HepG2 (cell line): ENCODE data around the gene NDUFS7. TPM values are rescaled to one million over a fixed set of nuclear protein-coding genes. Genes with fewer than 3 reads are reported as not detected.

Experiments
- CREB1 ChIP-seq, 2 experiments: fragments of 450-650 bp in 1 of 2; IDR thresholded peaks; 2 replicates each; pipeline ENCODE4 v1.6.1; 2016 to 2017; ENCODE audit warnings: control low read depth in 1 of 2, mild to moderate bottlenecking in 1 of 2, missing compliant biosample characterization in 1 of 2, missing genetic modification characterization in 1 of 2
- EP300 ChIP-seq, 3 experiments: sonication (generic) in 1 of 3; formaldehyde crosslinking in 1 of 3; IDR thresholded peaks; 2 replicates each; pipeline versions ENCODE4 v1.5.1 to v1.6.1; 2011 to 2020; ENCODE audit warnings: low read depth in 2 of 3, low read length in 2 of 3, borderline replicate concordance in 1 of 3, improper control_type of control experiment in 1 of 3, mild to moderate bottlenecking in 1 of 3, missing genetic modification reagents in 1 of 3, moderate library complexity in 1 of 3
- FOXA1 ChIP-seq, 2 experiments: fragments of 450-650 bp in 1 of 2; sonication (generic) in 1 of 2; formaldehyde crosslinking in 1 of 2; IDR thresholded peaks; 2 replicates each; pipeline versions ENCODE4 v1.4.0 to v1.6.1; 2016 to 2020; ENCODE audit warnings: missing genetic modification reagents in 1 of 2
- FOXC1 ChIP-seq: sonication (generic); formaldehyde crosslinking; IDR thresholded peaks from 2 replicates; pipeline ENCODE4 v1.8.0; 2022; ENCODE audit warnings: mild to moderate bottlenecking, missing genetic modification reagents, borderline replicate concordance
- HIVEP1 ChIP-seq: sonication (generic); formaldehyde crosslinking; IDR thresholded peaks from 2 replicates; pipeline ENCODE4 v1.4.0; 2020; ENCODE audit warnings: mild to moderate bottlenecking, missing genetic modification reagents
- PAX8 ChIP-seq: sonication (generic); formaldehyde crosslinking; IDR thresholded peaks from 2 replicates; pipeline ENCODE4 v1.8.0; 2022; ENCODE audit warnings: mild to moderate bottlenecking, missing genetic modification reagents, borderline replicate concordance
- SMC3 ChIP-seq: IDR thresholded peaks from 2 replicates; pipeline ENCODE4 v1.6.1; 2011; ENCODE audit warnings: low read length, improper control_type of control experiment
- ZMYM2 ChIP-seq: sonication (generic); formaldehyde crosslinking; IDR thresholded peaks from 2 replicates; pipeline ENCODE4 v1.8.0; 2022; ENCODE audit warnings: mild to moderate bottlenecking, missing genetic modification reagents
- ZNF17 ChIP-seq: sonication (generic); formaldehyde crosslinking; IDR thresholded peaks from 2 replicates; pipeline ENCODE4 v1.5.0; 2020; ENCODE audit warnings: mild to moderate bottlenecking, missing genetic modification reagents
- ZNF329 ChIP-seq: sonication (generic); formaldehyde crosslinking; IDR thresholded peaks from 2 replicates; pipeline ENCODE4 v1.9.0; 2021; ENCODE audit warnings: low read depth, mild to moderate bottlenecking, missing genetic modification reagents
- ZNF451 ChIP-seq: sonication (generic); formaldehyde crosslinking; IDR thresholded peaks from 2 replicates; pipeline ENCODE4 v1.5.0; 2020; ENCODE audit warnings: mild to moderate bottlenecking, missing genetic modification reagents
- ZNF670 ChIP-seq: sonication (generic); formaldehyde crosslinking; IDR thresholded peaks from 2 replicates; pipeline ENCODE4 v1.8.0; 2022; ENCODE audit warnings: mild to moderate bottlenecking, missing genetic modification reagents, borderline replicate concordance
- ZNF740 ChIP-seq: sonication (generic); formaldehyde crosslinking; IDR thresholded peaks from 2 replicates; pipeline ENCODE4 v1.4.0; 2020; ENCODE audit warnings: missing genetic modification reagents
- polyA plus RNA-seq, 8 experiments: library from polyadenylated mRNA; depleted of rRNA in 3 of 8; stranded (reverse) in 7 of 8; unstranded in 1 of 8; fragments of >200 nt; fragmentation: Illumina TruSeq in 4 of 8; extraction: Trizol in 4 of 8; gene quantifications; 2 replicates each; pipeline versions ENCODE4 v1.2.1 to v1.2.3, GENCODE V29; 2011 to 2016; ENCODE audit warnings: low read depth in 4 of 8, missing spikeins in 1 of 8, mixed read lengths in 1 of 8; ENCODE audit not compliant: insufficient read depth in 1 of 8
- total RNA-seq, 5 experiments: library from RNA; depleted of rRNA; stranded (reverse); fragments of >200 nt; fragmentation: Illumina TruSeq; extraction: Trizol; gene quantifications; 2 replicates each; pipeline ENCODE4 v1.2.3, GENCODE V29; 2016; ENCODE audit warnings: low read depth in 1 of 5
- TF ChIP-seq, protein P1 (sequence below): sonication (generic); formaldehyde crosslinking; IDR thresholded peaks from one replicate; pipeline ENCODE4 v1.5.1; 2020; ENCODE audit warnings: mild to moderate bottlenecking, missing genetic modification reagents; ENCODE audit errors: not compliant biosample characterization
- TF ChIP-seq, protein P2 (sequence below): sonication (generic); formaldehyde crosslinking; IDR thresholded peaks from 2 replicates; pipeline ENCODE4 v1.8.0; 2023; ENCODE audit warnings: mild to moderate bottlenecking, missing genetic modification reagents
- TF ChIP-seq, protein P3 (sequence below): sonication (generic); formaldehyde crosslinking; IDR thresholded peaks from 2 replicates; pipeline ENCODE4 v1.8.1; 2023; ENCODE audit warnings: missing genetic modification reagents, mild to moderate bottlenecking, borderline replicate concordance

The NDUFS7 gene
- total and polyA plus RNA-seq, 2 of the 13 experiments (the other 11 are each of a cell fraction or from before 2014, with no cell fraction given), result 34.3 to 66.9 TPM

- TF ChIP-seq, protein P1, sequence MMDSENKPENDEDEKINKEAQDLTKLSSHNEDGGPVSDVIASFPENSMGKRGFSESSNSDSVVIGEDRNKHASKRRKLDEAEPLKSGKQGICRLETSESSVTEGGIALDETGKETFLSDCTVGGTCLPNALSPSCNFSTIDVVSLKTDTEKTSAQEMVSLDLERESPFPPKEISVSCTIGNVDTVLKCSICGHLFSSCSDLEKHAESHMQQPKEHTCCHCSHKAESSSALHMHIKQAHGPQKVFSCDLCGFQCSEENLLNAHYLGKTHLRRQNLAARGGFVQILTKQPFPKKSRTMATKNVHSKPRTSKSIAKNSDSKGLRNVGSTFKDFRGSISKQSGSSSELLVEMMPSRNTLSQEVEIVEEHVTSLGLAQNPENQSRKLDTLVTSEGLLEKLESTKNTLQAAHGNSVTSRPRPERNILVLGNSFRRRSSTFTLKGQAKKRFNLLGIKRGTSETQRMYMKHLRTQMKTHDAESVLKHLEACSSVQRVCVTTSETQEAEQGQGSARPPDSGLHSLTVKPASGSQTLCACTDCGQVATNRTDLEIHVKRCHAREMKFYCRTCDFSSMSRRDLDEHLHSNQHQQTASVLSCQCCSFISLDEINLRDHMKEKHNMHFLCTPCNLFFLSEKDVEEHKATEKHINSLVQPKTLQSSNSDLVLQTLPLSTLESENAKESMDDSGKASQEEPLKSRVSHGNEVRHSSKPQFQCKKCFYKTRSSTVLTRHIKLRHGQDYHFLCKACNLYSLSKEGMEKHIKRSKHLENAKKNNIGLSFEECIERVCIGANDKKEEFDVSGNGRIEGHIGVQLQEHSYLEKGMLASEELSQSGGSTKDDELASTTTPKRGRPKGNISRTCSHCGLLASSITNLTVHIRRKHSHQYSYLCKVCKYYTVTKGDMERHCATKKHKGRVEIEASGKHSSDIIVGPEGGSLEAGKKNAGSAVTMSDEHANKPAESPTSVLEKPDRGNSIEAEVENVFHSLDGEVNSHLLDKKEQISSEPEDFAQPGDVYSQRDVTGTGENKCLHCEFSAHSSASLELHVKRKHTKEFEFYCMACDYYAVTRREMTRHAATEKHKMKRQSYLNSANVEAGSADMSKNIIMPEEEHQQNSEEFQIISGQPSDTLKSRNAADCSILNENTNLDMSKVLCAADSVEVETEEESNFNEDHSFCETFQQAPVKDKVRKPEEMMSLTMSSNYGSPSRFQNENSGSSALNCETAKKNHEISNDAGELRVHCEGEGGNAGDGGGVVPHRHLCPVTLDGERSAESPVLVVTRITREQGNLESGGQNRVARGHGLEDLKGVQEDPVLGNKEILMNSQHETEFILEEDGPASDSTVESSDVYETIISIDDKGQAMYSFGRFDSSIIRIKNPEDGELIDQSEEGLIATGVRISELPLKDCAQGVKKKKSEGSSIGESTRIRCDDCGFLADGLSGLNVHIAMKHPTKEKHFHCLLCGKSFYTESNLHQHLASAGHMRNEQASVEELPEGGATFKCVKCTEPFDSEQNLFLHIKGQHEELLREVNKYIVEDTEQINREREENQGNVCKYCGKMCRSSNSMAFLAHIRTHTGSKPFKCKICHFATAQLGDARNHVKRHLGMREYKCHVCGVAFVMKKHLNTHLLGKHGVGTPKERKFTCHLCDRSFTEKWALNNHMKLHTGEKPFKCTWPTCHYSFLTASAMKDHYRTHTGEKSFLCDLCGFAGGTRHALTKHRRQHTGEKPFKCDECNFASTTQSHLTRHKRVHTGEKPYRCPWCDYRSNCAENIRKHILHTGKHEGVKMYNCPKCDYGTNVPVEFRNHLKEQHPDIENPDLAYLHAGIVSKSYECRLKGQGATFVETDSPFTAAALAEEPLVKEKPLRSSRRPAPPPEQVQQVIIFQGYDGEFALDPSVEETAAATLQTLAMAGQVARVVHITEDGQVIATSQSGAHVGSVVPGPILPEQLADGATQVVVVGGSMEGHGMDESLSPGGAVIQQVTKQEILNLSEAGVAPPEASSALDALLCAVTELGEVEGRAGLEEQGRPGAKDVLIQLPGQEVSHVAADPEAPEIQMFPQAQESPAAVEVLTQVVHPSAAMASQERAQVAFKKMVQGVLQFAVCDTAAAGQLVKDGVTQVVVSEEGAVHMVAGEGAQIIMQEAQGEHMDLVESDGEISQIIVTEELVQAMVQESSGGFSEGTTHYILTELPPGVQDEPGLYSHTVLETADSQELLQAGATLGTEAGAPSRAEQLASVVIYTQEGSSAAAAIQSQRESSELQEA (CRISPR knock-in tag), result peak; percentile 82
- TF ChIP-seq ZNF17 (no peak), EP300 (IDR thresholded peaks at IDR 0.05; ENCODE audit: low read depth in 2 of 2, low read length in 2 of 2) (0 out of 4 replicates have a peak, but pooled peaks have one; percentile 20 to 56), EP300 (CRISPR knock-in tag; IDR thresholded peaks at IDR 0.05; ENCODE audit: borderline replicate concordance) (peak; percentile 59), SMC3 (no peak), ZMYM2 (CRISPR knock-in tag) (peak; percentile 93), CREB1 (IDR thresholded peaks at IDR 0.05) (peak; percentile 82), CREB1 (CRISPR knock-in tag; IDR thresholded peaks at IDR 0.05) (peak; percentile 89), FOXA1 (IDR thresholded peaks at IDR 0.05) (no peak), FOXA1 (CRISPR knock-in tag; IDR thresholded peaks at IDR 0.05) (0 out of 2 replicates have a peak, but pooled peaks have one; percentile 2), ZNF329 (CRISPR knock-in tag) (no peak), ZNF670 (peak; percentile 96), HIVEP1 (CRISPR knock-in tag) (peak; percentile 95), FOXC1 (peak; percentile 87; the same call in 1 of the 2 replicates), ZNF740 (CRISPR knock-in tag) (peak; percentile 73; the same call in 1 of the 2 replicates), ZNF451 (CRISPR knock-in tag) (0 out of 2 replicates have a peak, but pooled peaks have one; percentile 55), PAX8 (peak; percentile 84; the same call in 1 of the 2 replicates)
- TF ChIP-seq, protein P2, sequence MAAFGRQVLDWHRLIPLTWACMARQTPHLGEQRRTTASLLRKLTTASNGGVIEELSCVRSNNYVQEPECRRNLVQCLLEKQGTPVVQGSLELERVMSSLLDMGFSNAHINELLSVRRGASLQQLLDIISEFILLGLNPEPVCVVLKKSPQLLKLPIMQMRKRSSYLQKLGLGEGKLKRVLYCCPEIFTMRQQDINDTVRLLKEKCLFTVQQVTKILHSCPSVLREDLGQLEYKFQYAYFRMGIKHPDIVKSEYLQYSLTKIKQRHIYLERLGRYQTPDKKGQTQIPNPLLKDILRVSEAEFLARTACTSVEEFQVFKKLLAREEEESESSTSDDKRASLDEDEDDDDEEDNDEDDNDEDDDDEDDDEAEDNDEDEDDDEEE (CRISPR knock-in tag), result peak; percentile 96
- TF ChIP-seq, protein P3, sequence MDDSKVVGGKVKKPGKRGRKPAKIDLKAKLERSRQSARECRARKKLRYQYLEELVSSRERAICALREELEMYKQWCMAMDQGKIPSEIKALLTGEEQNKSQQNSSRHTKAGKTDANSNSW (CRISPR knock-in tag), result 0 out of 2 replicates have a peak, but pooled peaks have one; percentile 29
Observed at GRCh38 chr19:1438035-1438932, 54.6 kb downstream of the NDUFS7 start, which contains the start of gene RPS15 (continued).
